Hindlimb muscle (tissue), 1 donor: ENCODE results near the gene PFKFB4. TPM values are rescaled to one million over a fixed set of nuclear protein-coding genes. Genes with fewer than 3 reads are reported as not detected.

ENCODE experiments used
- DNase-seq: peaks from one replicate; pipeline ENCODE4 v3.0.0-alpha.2; 2013
- polyA plus RNA-seq: library from polyadenylated mRNA; unstranded; fragments of 120-200 nt; gene quantifications from one replicate; pipeline ENCODE4 v1.2.1, GENCODE V29; 2013; ENCODE audit not compliant: insufficient read length

PFKFB4 gene
- polyA plus RNA-seq, 1 donor: 6.7 TPM

GRCh38 chr3:48584836-48585235 lies 28.2 kb upstream of the PFKFB4 start:
- DNase-seq: no peak

- no peak for DNase-seq
Measured at GRCh38 chr3:48581621-48582481, 25.2 kb upstream of the PFKFB4 start.

DNA sequence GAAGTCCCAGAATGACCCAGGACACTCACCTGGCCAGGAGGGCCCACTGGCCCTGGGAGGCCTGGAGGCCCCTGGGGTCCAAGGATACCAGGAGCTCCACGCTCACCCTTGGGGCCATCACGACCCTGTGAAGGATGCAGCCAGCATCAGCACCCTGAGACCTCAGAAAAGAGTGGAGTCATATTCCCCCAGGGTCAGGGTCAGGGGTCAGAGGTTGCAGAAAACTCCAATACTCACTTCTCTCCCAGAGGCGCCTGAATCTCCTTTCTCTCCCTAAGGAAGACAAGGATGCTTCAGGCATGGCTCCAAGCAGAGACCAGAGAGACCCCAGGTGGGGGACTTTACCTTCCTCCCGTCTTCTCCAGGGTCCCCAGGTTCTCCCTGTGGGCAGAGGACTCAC lies 20.0 kb upstream of the PFKFB4 start:
- DNase-seq: no peak

DNA sequence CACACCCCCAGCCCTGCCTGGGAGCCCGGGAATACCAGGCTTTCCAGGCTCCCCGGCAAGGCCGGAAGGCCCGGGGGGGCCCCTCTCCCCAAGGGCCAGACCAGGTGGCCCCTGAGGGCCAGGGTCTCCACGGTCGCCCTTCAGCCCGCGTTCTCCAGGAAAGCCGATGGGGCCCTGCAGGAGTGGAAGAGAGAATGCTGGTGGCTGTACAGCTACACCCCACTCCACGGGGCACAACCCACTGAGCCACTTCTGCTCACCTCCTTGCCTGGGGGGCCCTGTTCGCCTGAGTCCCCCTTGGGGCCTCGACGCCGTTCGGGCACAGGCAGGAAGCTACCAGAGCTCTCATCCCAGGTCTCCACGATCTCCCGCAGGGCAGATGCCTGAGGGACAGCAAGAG lies 18.8 kb upstream of the PFKFB4 start:
- no peak for DNase-seq

DNA sequence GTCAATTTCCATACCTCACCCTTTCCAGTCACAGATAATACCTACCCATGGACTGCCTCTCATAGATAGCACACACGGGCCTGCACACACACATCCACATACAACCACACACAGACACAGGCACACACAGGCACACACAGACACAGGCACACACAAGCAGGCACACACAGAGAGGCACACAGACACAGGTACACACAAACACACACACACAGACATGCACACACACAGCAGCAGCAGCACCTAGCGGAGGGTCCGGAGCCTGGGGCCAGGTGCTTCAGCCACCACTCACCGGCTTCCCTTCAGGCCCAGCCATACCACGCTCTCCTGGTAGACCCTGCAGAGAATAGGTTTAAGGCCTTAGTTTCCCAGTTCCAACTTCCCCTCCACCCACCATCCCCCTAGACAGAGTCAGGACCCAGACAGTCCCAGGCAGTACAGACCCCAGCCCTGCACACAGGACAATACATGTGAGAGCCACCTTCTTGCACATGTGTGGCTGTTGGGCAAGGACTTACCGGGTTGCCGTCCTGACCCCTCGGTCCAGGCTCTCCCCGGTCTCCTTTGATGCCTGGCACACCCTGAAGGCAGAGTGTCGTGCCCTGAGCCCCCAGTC lies 17.5 kb upstream of the PFKFB4 start:
- no peak for DNase-seq

DNA sequence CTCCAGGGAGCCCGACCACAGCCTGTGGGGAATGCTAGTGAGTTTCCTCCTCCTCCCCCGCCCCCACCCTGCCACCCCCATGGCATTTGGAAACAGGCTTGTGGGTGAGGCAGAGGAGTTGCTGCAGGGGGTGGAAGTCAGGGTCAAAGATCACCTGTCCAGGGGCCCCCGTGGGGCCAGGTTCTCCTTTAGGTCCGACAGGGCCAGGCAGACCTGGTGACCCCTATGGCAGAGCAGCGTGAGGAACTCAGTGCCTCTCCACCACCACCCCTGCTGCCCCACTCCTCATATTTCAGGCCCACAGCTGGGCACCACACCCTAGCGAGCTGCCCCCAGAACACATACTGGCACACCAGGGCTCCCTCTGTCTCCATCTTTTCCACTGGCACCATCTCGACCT lies 15.9 kb upstream of the PFKFB4 start:
- DNase-seq: no peak

- no peak for DNase-seq
Measured at GRCh38 chr3:48571938-48572337, 15.3 kb upstream of the PFKFB4 start.

DNA sequence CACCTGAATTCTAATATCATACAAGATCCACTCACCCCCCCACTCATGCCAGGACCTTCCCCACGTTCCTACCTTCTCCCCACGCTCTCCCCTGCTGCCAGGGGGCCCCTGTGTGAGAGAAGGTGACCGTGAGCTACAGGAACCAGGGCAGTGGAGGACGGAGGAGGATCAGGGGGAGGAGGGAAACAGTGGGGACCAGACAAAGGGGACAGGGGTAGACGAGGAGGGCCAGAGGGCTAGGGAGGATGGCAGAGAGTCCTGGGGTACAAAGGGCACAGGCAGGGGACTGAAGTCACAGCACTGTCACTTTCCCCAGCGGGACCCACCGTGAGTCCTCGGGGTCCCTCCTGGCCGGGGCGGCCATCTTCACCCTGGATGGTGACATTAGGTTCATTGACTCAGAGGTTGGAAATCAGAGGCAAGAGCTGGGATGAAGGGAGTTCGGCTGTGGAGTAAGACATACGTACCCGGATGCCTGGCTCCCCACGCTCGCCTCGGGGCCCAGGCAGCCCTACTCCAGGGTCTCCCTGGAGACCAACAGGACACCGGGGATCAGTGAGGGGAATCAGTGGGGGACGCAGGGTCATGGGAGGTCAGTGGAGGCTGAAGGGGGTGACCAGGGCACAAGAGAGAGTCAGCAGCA lies 13.3 kb upstream of the PFKFB4 start:
- no peak for DNase-seq

DNA sequence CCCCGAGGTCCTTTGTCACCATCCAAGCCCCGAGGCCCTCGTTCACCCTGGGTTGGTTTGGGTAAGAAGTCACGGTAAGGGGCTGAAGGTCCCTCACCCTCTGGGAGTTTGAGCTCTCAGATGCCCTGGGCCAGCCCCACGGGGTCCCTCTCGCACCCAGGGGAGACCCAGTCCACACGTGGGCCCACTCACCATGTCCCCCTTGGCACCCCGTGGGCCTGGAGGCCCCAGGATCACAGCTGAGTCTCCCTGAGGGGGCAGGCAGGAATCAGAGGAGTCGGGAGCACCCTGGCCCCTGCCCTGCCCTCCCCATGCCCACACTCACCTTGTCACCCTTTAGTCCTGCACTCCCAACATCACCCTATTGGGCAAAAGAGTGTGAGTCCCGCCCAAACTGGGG lies 12.8 kb upstream of the PFKFB4 start:
- DNase-seq: no peak

DNA sequence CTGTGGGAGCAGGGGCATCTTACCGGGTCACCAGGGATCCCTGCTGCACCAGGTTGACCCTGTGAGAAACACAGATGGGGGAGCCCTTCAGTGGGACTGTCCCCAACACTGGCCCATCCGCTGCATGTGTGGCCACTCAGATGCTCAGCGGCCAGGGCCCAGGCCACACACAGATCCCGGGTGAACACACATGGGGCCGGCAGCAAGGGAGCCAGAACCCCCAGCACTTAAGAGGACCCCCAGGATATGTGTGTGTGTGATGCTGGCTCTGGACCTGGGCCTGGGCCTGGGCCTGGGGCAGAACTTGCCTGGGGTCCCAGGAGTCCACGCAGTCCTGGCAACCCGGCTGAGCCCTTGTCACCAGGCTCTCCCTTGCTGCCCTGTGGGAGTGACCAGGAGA lies 11.9 kb upstream of the PFKFB4 start:
- DNase-seq: no peak

DNA sequence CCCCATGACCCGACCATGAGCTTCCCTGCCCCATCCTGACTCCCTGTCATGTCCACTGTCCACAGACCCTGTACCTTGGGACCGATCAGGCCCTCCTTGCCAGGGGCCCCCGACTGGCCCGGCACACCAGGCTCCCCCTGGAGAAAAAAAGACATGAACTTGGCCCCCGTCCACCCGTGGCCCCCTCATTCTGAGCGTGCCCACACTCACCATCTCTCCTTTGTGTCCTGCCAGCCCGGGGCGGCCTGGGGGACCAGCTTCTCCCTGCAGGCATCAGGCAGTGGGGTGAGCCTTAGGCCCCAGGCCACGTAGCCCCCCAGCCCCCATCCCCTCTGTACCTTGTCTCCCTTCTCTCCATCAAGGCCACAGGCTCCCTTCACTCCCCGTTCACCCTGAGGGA lies 10.9 kb upstream of the PFKFB4 start:
- no peak for DNase-seq

DNA sequence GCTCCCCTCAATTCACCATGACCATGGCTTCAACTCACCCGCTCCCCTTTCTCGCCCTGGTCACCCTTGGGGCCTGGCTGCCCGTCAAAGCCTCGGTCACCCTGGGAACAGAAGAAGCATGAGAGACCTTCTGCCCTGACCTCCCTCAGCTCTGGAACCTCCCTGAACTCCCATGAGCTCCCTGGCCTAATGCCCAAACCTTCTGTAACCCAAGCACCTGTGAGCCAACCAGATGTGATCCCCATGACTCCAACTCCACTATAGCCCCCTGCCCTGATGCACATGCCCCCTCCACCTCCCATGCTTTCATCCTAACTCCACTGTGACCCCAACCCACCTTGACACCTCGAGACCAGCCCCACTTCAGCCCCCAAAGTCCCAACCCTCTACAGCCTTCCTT lies 10.5 kb upstream of the PFKFB4 start:
- DNase-seq: no peak

DNA sequence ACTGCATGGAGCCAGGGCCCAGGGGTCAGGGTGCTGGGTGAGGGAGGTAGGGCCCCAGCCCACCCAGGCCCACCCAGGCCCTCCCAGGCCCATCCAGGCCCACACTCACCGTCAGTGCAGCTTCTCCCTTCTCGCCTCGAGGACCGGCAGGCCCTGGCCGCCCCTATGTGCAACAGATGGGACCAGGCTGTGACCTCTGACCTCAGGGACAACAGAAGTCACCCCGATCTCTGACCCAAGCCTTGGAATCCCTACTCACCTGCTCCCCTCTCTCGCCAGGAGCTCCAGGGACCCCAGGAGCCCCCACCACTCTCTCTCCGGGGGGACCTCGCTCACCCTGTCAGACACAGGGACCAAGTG lies 9.8 kb upstream of the PFKFB4 start:
- no peak for DNase-seq

DNA sequence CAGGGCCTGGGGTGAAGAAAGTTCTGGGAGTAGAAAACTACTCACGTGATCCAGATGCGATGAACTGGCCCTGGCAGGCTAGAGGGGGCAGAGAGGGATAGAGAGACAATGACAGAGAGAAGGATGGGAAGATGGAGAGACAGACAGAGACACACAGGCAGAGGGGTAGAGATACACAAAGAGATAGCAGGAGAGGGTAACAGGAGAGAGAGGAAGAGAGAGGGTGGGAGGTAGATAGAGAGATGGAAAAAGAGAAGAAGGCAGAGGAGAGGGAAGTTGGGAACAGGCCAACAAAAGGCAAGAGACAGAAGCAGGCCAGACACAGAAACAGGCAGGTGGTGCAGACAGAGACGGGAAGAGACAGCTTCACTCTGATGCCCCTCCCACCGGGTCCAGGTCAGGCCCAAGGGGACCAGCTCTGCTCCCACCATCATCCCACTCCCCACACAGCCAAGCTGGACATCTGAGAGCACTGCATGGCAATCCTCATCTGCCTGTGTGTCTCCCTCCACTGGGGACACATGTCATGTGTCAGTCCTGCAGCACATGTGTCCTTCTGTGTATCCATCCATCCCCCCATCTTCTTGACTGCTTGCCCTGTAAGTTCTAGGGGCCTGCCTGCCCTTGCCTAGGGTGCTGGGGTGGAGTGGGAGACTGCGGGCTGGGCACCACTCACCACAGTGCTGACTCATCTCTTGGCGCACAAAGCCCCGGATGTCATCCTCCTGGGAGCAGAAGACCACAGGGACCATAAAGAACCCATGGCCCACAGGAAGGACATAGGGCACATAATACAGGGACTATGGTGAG lies 9.2 kb upstream of the PFKFB4 start:
- DNase-seq: no peak

- no peak for DNase-seq
Measured at GRCh38 chr3:48565186-48565585, 8.6 kb upstream of the PFKFB4 start.

GRCh38 chr3:48564667-48565066 lies 8.1 kb upstream of the PFKFB4 start:
- no peak for DNase-seq

- no peak for DNase-seq
Measured at GRCh38 chr3:48564022-48564421, 7.4 kb upstream of the PFKFB4 start.

DNA sequence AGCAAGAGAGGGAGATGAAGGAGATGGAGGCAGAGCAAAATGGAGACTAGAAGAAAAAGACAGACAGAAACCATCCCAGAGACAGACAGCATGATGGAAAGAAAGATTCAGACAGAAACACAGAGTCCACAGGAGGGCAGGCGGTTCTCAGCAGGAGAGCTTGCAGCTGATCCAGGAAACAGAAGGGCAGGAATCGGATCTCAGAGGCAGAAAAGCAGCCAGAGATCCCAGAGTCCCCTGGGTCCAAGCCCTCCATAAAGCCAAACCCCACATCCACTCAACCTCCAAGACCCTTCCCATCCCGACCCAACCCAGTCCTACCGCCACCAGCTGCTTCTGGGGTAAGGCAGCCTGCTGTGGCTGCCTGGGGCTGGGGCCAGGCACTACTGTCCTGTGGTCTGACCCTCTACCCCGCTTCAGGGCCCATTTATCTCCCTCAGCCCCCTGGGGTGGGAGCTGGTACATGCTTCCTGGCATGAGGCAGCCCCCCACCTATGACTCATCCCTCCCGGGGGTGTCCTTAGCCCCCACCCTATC lies 6.8 kb upstream of the PFKFB4 start, which contains the start of gene UCN2:
UCN2 (minus strand) TSS at position 400 of the 537 bp plus-strand sequence. CDS start 657 bp downstream, outside the sequence.
- DNase-seq: no peak

GRCh38 chr3:48562367-48563095 lies 5.9 kb upstream of the PFKFB4 start:
- no peak for DNase-seq

DNA sequence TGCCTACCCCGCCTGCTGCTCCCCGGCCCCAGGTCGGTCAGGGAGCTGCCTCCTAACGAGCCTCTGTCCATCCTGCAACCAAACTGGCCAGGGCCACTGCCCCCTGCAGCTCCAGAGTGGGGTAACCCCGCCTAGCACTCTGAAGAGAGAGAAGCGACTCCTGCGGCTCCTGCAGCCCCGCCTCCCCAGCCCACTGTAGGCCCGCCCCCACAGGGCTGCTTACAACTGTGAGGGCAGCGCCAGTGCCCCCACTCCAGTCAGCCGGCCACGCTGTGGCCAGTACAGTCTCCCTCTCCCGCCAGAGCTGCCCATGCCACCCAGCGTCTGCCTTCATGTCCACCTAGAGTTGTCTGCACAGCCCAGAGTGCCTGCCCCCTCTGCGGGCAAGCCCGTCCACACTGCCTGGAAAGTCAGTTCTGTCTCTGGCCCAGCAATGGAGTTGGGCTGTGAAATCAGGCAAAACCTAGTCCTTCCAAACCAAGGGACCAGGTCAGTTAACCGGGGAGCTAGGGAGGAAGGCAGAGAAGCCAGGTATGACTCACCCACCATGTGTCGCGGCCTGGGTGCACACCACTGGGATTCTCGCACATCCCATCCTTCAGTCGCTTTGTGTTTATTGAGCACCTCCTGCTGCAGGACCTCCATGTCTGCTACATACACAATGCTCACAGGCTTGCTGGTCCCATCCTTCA lies 4.6 kb upstream of the PFKFB4 start:
- no peak for DNase-seq

DNA sequence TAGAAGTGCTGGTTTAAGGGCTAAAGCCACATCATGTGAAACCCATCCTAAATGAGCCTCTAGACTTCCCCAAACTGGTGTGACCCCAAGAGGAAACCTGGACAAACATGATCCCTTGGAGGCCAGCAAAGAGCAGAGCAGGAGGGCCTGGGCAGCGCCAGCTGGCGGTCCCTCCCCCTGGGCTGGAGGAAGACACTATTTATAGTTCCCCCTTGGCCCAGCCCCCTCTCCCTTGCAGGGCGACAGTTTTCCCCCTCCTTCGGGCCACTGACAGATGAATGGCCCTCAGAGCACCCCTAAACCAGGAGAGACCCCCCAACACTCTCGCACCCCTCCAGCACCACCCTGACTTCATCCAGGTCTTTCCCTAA lies 4.0 kb upstream of the PFKFB4 start:
- peak; percentile 50 for DNase-seq
